ENCODE data around the gene PRKRIP1. TPM values are rescaled to one million over a fixed set of nuclear protein-coding genes. Genes with fewer than 3 reads are reported as not detected.

The PRKRIP1 gene
- total and polyA plus RNA-seq, 3 experiments from 2014 or later: 21.1 to 27.3 (median 26.0) TPM

Other genes with a start within 250 kb of the PRKRIP1 start
- 1 to 10 TPM; 1.8 TPM for gene SH2B2, start 109.5 kb upstream of the PRKRIP1 start, total RNA-seq
- 1.5 TPM for gene SH2B2, start 109.5 kb upstream of the PRKRIP1 start, polyA plus RNA-seq
- gene SPDYE6, start 39.9 kb upstream of the PRKRIP1 start, total RNA-seq: not detected
- 0.89 TPM for gene SPDYE6, start 39.9 kb upstream of the PRKRIP1 start, polyA plus RNA-seq
- gene ORAI2, start 37.2 kb downstream of the PRKRIP1 start, total RNA-seq: 10 to 100 TPM; 66.9 to 68.9 TPM
- 47.7 TPM for gene ORAI2, start 37.2 kb downstream of the PRKRIP1 start, polyA plus RNA-seq
- gene ALKBH4, start 68.5 kb downstream of the PRKRIP1 start, total RNA-seq: 10 to 100 TPM; 11.3 to 13.2 TPM
- gene ALKBH4, start 68.5 kb downstream of the PRKRIP1 start, polyA plus RNA-seq: 20.1 TPM
- 10 to 100 TPM; 29.9 to 30.1 TPM for gene LRWD1, start 68.6 kb downstream of the PRKRIP1 start, total RNA-seq
- gene LRWD1, start 68.6 kb downstream of the PRKRIP1 start, polyA plus RNA-seq: 14.6 TPM
- gene POLR2J, start 82.6 kb downstream of the PRKRIP1 start, total RNA-seq: 10 to 100 TPM; 76.1 to 77.4 TPM
- 129 TPM for gene POLR2J, start 82.6 kb downstream of the PRKRIP1 start, polyA plus RNA-seq
- gene RASA4B, start 121.4 kb downstream of the PRKRIP1 start, total RNA-seq: 10 to 100 TPM; 22.0 to 23.9 TPM
- 10.8 TPM for gene RASA4B, start 121.4 kb downstream of the PRKRIP1 start, polyA plus RNA-seq
- gene UPK3BL2, start 147.3 kb downstream of the PRKRIP1 start, total RNA-seq: 1 to 10 TPM; 7.4 to 7.7 TPM
- gene UPK3BL2, start 147.3 kb downstream of the PRKRIP1 start, polyA plus RNA-seq: 2.7 TPM
- not detected for gene SPDYE2, start 154.9 kb downstream of the PRKRIP1 start, total RNA-seq
- 0.28 TPM for gene SPDYE2, start 154.9 kb downstream of the PRKRIP1 start, polyA plus RNA-seq
- 10 to 100 TPM; 22.8 to 23.6 TPM for gene POLR2J3, start 176.2 kb downstream of the PRKRIP1 start, total RNA-seq
- 46.7 TPM for gene POLR2J3, start 176.2 kb downstream of the PRKRIP1 start, polyA plus RNA-seq
- gene RASA4, start 220.4 kb downstream of the PRKRIP1 start, total RNA-seq: 10 to 100 TPM; 42.6 to 44.2 TPM
- 18.0 TPM for gene RASA4, start 220.4 kb downstream of the PRKRIP1 start, polyA plus RNA-seq
- 10 to 100 TPM; 17.3 to 20.5 TPM for gene UPK3BL1, start 246.4 kb downstream of the PRKRIP1 start, total RNA-seq
- 32.3 TPM for gene UPK3BL1, start 246.4 kb downstream of the PRKRIP1 start, polyA plus RNA-seq

Measured in CD8-positive, alpha-beta memory T cell (primary cell).